ENCODE results near the gene TRABD2B.

TRABD2B gene

GRCh38 chr1:47931395-47931794 lies 65.8 kb downstream of the TRABD2B start:
- no peak for DNase-seq

DNA sequence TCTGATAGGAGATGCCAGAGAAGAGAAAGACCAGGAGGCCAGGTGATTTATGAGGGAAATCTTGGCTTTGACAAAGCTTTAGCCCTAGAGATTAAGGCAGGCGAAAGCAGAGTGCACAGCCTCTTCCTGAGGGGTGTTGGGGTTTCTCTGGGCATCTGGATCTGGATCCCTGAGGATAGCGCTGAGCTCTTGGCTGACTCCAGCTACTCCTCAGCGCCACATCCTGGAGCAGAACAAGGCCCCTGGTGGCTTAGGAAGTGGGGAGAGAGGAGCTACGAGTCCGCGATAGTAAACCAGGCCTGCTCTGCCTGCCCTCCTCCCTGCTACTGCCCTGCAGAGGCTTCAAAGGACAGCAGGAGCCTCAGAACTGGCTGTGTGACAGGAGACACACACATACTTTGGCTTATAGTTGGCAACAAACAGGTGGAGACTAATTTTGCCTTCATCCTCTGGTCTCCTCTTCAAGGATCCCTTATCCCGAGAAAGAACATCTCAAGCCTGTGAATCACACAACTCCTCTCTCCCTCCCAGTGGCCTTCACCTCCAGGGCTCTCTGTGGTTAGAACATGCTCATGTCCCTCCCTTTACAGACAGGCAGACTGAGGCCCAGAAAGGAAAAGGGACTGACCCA lies 66.9 kb downstream of the TRABD2B start:
- no peak for DNase-seq

DNA sequence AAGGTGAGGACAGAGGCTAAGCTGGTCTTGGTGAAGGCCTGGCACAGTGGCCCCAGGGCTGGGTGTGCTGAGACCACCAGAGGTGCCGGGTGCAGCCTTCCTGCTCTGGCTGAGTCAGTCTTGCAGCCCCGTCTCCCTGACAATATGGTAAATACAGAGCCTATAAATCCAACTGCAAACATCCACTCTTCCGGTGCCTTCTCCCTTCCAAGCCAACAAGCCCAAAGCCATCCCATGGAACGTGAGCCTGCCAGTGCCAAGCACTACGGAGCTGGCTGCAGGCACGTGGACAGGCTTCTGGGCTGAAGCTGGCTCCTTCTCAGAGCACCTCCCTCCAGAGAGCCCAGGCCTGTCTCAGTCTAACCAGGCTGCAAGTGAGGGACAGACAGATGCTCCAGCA lies 70.0 kb downstream of the TRABD2B start:
- no peak for DNase-seq

DNA sequence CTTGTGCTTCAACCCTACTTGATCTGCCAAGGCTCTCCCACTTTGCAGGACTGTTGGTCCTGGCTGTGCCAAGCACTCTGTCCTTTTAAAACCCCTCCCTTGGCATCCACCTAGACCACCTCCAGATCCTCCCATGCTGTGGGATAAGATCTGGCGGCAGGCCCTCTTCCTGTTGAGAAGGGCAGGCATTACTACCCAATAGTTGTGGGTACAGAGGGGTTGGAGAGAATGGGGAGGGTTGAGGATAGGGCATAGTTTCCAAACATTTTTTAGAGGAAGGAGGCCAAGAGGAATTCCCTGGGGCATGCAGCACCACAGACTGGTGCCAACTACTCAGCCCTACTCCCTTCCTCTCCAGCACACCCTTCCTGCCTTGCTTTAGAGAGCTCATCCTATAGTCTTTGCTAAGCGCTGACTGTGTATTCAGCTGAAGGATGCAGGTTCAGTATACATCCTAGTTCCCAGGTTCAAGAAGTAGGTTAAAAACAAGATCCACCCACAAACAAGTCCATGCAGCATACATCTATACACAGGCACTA lies 70.7 kb downstream of the TRABD2B start:
- DNase-seq: no peak

DNA sequence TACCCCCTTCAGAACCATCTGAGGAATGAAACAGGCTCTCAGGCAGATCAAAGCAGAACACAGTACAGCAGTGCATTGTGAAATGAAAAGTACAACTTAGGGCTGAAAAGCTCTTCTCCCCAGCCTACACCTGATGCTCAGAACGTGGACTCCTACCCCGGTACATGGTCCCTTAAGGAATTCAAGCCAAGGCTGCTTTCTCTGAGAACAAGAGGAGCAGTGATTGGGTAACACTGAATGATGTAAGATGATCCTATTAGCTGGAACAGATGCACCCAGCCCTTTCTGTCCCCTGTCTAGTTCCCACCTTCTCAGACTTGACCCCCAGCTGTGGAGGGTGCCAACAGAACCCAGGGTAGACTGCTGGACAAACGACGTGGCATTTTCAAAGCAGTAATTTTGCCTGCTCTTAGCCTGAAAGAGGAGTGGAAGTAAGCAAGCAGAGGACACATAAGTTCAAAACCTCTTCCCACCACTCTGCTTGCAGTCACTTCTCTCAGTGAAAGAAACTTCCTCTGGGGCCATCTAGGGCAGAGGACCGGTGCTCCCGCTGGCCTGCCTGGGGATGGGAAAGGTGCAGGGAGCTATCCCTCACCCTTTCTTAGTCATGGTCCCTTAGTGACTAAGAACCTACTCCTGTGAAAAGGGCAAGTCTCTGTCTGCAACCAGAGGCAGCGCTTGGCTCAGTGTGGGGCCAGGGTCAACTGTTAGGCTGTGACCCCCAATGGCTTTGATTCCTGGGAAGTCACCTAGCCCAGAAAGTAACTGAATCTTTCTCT lies 72.7 kb downstream of the TRABD2B start:
- no peak for DNase-seq

DNA sequence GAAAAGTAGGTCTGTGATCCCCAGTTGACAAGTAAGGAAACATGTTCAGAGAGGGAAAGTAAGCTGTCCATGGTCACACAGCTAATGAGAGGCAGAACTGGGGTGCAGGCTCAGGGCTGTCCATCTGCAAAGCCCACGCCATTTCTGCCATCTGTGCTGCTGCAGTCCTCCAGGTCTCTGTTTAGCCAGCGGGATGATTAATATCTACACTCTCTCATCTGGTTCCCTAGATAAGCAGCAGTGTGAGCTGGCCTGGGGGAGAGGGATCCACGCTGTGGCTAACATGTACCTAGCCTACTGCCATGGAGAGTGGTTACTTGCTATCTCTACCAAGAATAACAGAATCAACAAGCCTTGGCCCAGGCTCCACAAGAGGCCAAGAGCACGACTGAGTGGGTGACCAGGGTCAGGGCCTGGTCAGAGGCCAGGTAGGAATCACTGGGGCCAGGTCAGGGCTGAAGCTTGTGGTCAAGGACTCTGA lies 75.2 kb downstream of the TRABD2B start:
- no peak for DNase-seq

- DNase-seq: no peak
These were observed 77.9 kb downstream of the TRABD2B start for GRCh38 chr1:47919113-47919833.

GRCh38 chr1:47918257-47918867 lies 78.8 kb downstream of the TRABD2B start:
- no peak for DNase-seq

GRCh38 chr1:47917687-47918086 lies 79.5 kb downstream of the TRABD2B start:
- no peak for DNase-seq

DNA sequence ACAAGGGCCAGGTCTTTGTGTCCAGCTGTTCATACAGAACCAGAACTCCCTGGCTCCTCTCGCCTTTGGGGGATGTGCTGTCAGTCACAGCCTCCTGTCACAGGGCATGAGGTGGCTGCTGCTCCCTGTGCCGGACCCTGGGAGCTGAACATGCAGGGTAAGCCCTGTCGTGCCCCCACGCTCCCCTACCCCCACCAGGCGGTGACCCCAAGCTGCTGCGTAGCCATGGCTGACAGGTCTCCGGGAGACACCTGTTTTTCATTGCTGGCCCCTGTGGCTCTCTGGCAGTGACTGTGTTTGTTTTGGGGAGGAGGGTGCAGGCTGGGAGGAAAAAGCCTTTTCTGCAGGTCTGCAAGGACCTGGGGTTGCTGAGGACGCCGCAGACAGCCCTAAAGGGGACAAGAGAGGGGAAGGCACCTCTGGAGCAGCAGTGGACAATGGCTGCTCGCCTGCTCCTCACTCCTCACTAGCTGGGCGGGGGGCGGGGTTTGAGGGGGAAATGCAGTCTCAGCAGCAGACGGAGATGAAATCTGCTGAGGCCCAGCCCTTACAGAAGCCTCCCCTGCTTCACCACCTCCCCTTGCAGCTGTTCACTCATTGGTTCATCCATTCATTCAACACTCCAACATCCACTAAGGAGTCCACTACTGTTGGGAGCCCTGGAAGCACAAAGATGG lies 81.4 kb downstream of the TRABD2B start:
- DNase-seq: no peak

GRCh38 chr1:47914952-47915676 lies 82.1 kb downstream of the TRABD2B start:
- DNase-seq: no peak

- no peak for DNase-seq
These were observed 82.8 kb downstream of the TRABD2B start for GRCh38 chr1:47914218-47914938.

DNA sequence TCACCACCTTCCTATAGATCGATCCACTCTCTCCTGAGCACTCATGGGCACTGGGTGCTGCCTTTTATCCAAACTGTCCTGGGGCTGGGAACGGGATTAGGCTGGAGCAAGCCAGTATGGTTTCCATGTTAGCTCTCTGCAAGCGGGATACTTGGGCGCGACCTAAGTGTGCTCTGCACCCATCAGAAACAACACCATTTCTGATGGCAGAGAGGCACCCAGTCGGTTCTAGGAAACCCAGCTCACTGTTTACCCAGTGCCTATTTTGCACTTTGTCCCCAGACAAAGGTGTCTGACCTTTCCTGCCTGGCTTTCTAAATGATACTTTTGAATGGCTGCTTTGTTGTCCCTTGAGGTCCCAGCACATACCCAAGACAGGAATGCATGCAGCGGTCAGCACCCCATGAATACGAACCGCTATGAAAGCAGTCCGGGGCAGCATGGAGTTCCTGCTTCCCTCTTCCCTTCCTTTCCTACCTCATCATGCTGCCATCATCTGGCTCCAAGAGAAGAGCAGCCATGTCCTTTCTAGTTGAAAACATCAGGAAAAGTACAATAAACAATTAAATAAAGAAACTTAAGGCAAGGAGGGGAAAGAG lies 83.9 kb downstream of the TRABD2B start:
- DNase-seq: no peak

DNA sequence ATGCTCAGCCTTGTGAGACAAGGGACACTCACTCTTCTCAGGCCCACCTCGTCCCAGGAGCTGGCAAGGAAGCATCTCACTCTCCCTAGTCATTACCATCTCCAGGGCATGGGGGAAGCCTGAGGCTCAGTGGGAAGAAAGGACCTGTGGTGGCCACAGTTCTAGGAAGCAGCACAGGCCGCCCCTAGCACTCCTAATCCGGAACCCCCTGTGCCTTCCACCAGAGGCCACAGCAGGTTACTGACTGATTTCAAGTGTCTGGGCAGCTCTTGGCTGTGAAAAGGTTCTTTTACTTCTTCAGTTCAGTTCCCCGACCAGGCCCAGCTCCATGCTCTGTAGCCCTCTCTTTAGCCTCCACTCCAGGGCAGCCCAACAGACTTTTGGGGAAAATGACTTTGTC lies 84.4 kb downstream of the TRABD2B start:
- no peak for DNase-seq

GRCh38 chr1:47911892-47912291 lies 85.3 kb downstream of the TRABD2B start:
- no peak for DNase-seq

GRCh38 chr1:47911424-47911823 lies 85.8 kb downstream of the TRABD2B start:
- DNase-seq: no peak

DNA sequence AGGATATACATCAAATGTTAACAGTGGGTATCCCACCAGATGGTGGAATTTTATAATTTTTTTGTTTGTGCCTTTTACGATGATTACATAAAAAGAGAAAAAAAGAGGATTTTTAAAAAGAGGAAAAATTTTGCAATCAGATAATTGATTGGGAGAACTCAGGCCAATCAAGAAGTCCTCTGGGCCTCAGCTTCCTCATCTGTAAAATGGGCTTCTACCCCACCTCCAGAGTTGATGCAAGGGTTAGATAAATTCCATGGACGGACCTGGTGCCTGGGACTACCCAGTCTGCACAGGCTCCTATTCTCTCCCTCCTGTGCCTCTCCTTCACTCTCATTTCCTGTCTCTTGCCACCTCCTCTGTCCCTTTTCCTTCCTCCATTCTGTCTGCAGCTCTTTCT lies 88.9 kb downstream of the TRABD2B start:
- no peak for DNase-seq

GRCh38 chr1:47907177-47907528 lies 90.0 kb downstream of the TRABD2B start:
- no peak for DNase-seq

DNA sequence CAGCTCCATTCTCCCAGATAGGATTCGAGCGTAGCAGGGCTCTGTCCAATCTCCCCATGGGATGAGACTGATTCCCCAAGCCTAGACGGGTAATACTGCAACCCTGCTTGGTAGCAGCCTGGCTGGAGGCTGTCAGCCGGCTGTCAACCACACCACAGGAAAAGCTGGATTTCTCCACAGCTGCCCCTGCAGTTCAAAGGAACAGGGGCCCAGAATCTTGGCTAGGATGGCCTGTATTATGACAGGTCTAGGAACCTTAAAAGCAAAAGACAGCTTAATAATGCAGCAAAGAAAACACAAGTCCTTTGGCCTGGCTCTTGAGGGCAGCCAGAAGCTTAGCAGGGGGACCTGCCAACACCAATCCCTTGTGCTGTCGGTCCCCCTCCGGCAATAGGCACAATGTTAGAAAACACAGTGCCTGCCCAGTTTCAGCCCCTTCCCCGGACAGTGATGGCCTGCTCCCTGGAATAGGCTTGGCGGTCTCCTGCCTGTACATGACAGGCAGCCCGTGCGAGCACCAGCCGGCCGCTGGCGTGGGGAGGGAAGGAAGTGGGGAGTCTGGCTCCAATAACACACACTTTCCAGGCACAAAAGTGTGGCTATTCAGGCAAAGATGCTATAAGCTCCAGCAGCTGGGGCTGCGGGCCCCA lies 90.5 kb downstream of the TRABD2B start:
- no peak for DNase-seq

- DNase-seq: no peak
These were observed 91.2 kb downstream of the TRABD2B start for GRCh38 chr1:47906009-47906432.

Measured in midbrain (tissue), 1 donor.